IPS-20b (cell line): ENCODE data around the gene ZNF780A.
"Not testable (repeated sequence)": the region's sequence is repeated elsewhere in the genome, so short reads cannot be mapped to it uniquely, and the experiment has no call there.

Experiments
- H3K27ac ChIP-seq: one replicate; pipeline ENCODE4 v1.5.1; 2013; ENCODE audit warnings: low read length
- H3K27me3 ChIP-seq: 2 replicates; pipeline ENCODE4 v1.6.1; 2013; ENCODE audit warnings: mild to moderate bottlenecking, low read length, inconsistent platforms; ENCODE audit not compliant: insufficient read depth
- H3K36me3 ChIP-seq: 2 replicates; pipeline ENCODE4 v1.6.1; 2013; ENCODE audit warnings: low read depth, mild to moderate bottlenecking, inconsistent platforms, low read length, moderate library complexity; ENCODE audit not compliant: insufficient read depth
- H3K4me1 ChIP-seq: 2 replicates; pipeline ENCODE4 v1.6.1; 2013; ENCODE audit warnings: mild to moderate bottlenecking, control low read depth, inconsistent platforms, low read length, moderate library complexity; ENCODE audit not compliant: insufficient read depth
- H3K4me3 ChIP-seq: 2 replicates; pipeline ENCODE4 v1.5.1; 2013; ENCODE audit warnings: mild to moderate bottlenecking, low read length, inconsistent platforms
- H3K9ac ChIP-seq: 2 replicates; pipeline ENCODE4 v1.6.1; 2013; ENCODE audit warnings: low read depth, mild to moderate bottlenecking, inconsistent platforms, low read length, moderate library complexity
- H3K9me3 ChIP-seq: 2 replicates; pipeline ENCODE4 v1.6.1; 2013; ENCODE audit warnings: mild to moderate bottlenecking, low read depth, low read length, inconsistent platforms; ENCODE audit not compliant: insufficient read depth

ZNF780A gene

DNA sequence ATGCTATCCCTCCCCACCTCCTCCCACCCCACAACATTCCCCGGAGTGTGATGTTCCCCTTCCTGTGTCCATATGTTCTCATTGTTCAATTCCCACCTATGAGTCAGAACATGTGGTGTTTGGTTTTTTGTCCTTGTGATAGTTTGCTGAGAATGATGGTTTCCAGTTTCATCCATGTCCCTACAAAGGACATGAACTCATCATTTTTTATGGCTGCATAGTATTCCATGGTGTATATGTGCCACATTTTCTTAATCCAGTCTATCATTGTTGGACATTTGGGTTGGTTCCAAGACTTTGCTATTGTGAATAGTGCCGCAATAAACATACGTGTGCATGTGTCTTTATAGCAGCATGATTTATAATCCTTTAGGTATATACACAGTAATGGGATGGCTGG is 52.7 kb downstream of the ZNF780A start:
- H3K4me3 ChIP-seq, H3K9ac ChIP-seq, H3K4me1 ChIP-seq, H3K27ac ChIP-seq, H3K27me3 ChIP-seq: not testable (repeated sequence)
- peaks cover 38% of the 10 kb centered on the region; the same call in 1 of the 2 replicates for H3K36me3 ChIP-seq
- peaks cover 46% of the 10 kb centered on the region for H3K9me3 ChIP-seq

DNA sequence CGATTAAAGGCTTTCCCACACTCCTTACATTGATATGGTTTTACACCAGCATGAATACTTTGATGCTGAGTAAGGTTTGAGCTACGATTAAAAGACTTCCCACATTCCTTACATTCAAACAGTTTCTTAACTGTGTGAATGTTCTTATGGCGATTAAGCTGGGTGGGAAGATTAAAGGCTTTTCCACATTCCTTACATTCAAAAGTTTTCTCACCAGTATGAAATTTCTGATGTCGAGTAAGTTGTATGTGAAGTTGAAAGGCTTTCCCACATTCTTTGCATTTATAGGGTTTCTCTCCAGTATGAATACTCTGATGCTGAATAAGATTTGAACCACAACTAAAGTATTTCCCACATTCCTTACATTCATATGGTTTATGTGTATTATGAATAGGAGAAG is 54.7 kb downstream of the ZNF780A start:
- Histone ChIP-seq H3K9me3 (peaks cover 65% of the 10 kb centered on the region), H3K4me1 (no peaks in the 10 kb centered on the region), H3K27ac (no peak overlapping the region), H3K4me3 (no peak overlapping the region), H3K9ac (no peak overlapping the region), H3K27me3 (no peaks in the 10 kb centered on the region), H3K36me3 (peaks cover 38% of the 10 kb centered on the region; the same call in 1 of the 2 replicates)

DNA sequence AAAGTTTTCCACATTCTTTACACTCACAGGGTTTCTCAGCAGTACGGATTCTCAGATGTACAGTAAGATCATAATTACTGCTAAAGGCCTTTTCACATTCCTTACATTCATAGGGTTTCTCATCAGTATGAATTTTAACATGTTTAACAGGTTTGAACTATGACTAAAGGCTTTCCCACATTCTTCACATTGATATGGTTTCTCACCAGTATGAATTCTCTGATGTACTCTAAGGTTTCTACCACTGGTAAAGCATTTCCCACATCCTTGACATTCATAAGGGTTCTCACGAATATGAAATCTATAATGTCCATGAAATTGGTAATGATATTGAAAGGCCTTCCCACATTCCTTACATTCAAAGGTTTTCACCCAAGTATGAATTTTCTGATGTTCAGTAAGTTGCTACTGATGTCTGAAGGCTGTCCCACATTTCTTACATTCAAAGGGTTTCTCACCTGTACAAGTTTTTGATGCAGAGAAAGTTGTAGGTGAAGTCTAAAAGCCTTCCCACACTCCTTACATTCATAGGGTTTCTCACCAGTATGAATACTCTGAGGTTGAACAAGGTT is 56.7 kb downstream of the ZNF780A start:
- H3K36me3 ChIP-seq, result peaks cover 38% of the 10 kb centered on the region; the same call in 1 of the 2 replicates
- no peak overlapping the region; the same call in 1 of the 2 replicates for H3K4me3 ChIP-seq
- peaks cover 83% of the 10 kb centered on the region for H3K9me3 ChIP-seq

DNA sequence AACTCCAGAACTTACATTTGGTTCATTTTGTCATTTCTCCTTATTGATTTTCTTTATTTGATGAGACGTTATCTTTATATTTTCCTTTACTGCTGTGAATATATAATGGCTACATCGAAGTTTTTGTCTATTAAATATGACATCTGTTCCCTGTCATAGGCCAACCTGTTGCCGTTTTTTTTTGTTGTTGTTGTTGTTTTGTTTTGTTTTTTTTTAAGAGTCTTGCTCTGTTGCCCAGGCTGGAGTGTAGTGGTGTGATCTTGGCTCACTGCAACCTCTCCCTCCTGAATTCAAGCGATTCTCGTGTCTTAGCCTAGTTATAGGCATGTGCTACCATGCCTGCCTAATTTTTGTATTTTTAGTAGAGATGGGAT is 64.2 kb downstream of the ZNF780A start:
- H3K9me3 ChIP-seq, result peaks cover 88% of the 10 kb centered on the region

More for the DNA sequence above, 56.7 kb downstream of the ZNF780A start:
- no peaks in the 10 kb centered on the region for H3K27me3 ChIP-seq
- no peak overlapping the region for H3K27ac ChIP-seq
- H3K4me1 ChIP-seq, result no peaks in the 10 kb centered on the region
- H3K9ac ChIP-seq, result no peak overlapping the region

DNA sequence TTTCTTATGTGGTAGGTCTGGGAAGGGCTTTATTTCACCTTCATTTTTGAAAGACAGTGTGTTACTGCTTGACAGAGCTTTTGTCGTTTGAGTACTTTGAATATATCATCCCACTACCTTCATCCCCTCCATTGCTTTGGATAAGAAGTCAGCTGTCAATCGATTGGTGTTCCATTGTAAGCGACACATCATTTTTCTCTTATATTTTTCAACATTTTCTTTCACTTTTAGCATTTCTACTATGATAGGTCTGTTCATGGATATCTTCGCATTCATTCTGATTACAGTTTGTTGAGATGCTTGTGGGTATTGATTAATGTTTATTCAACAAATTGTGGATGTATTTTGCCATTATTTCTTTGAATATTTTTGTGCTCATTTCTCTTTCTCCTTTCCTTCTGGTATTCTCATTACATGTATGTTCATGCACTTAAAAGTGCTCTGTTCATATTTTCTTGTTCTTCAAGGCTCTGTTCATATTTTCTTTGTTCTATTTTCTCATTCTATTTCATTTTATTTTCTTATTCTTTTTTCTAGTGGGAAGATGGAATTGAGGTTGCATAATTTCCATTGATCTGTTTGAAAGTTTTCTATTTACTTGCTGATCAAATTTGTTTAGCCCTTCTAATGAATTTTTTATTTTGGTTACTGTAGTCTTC is 64.7 kb downstream of the ZNF780A start:
- H3K4me1 ChIP-seq, result no peaks in the 10 kb centered on the region
- H3K9me3 ChIP-seq, result peaks cover 88% of the 10 kb centered on the region

More for the DNA sequence above, 64.2 kb downstream of the ZNF780A start:
- H3K4me1 ChIP-seq, result no peaks in the 10 kb centered on the region
- H3K9ac ChIP-seq, result no peak overlapping the region
- no peaks in the 10 kb centered on the region for H3K36me3 ChIP-seq
- H3K27me3 ChIP-seq, result no peaks in the 10 kb centered on the region
- H3K27ac ChIP-seq, result no peak overlapping the region
- H3K4me3 ChIP-seq, result no peak overlapping the region

DNA sequence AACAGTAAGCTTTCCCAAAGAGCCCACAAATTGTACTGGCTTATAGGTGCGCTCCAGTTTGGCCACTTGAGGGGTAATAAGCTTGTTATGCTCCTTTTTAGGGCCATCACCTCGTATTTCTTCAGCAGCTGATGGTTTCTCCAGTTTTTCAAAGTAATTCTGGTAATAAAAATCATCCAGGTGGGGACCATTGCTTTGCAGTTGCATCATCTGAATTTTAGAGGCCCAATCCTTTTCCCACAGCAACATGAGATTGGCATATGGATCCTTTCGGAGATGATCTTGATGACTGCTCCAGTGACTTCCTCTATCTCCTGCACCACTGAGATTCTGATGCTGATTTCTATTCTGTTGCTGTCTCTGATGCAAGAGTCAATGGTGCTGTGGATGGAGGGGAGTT is 66.8 kb downstream of the ZNF780A start:
- no peak overlapping the region for H3K4me3 ChIP-seq
- H3K9ac ChIP-seq, result no peak overlapping the region
- H3K4me1 ChIP-seq, result no peaks in the 10 kb centered on the region
- H3K27me3 ChIP-seq, result no peaks in the 10 kb centered on the region
- no peak overlapping the region for H3K27ac ChIP-seq
- H3K9me3 ChIP-seq, result peaks cover 83% of the 10 kb centered on the region
- H3K36me3 ChIP-seq, result no peaks in the 10 kb centered on the region

More for the DNA sequence above, 64.7 kb downstream of the ZNF780A start:
- Histone ChIP-seq H3K4me3 (no peak overlapping the region), H3K27ac (no peak overlapping the region), H3K27me3 (no peaks in the 10 kb centered on the region), H3K36me3 (no peaks in the 10 kb centered on the region), H3K9ac (no peak overlapping the region)
